Measurements from ENCODE around the gene CDK3.

CDK3 gene

DNA sequence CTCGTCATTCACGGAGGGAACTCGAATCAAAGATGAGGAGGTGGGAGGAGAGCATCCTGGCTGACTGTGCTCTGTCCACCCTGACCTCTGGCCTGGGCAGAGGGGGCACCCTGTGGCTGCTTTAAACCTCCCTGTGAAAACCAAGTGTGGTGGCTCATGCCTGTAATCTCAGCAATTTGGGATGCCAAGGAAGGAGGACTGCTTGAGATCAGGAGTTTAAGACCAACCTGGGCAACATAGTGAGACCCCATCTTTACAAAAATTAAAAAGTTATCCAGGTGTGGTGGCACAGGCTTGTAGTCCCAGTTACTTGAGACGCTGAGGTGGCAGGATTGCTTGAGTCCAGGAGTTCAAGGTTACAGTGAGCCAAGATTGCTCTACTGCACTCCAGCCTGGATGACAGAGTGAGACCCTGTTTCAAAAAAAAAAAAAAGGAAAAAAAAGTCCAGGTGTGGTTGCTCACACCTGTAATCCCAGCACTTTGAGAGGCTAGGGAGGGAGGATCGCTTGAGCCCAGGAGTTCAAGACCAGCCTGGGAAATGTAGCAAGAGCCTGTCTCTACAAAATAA is 5.8 kb upstream of the CDK3 start:
- no peak for DNase-seq

DNA sequence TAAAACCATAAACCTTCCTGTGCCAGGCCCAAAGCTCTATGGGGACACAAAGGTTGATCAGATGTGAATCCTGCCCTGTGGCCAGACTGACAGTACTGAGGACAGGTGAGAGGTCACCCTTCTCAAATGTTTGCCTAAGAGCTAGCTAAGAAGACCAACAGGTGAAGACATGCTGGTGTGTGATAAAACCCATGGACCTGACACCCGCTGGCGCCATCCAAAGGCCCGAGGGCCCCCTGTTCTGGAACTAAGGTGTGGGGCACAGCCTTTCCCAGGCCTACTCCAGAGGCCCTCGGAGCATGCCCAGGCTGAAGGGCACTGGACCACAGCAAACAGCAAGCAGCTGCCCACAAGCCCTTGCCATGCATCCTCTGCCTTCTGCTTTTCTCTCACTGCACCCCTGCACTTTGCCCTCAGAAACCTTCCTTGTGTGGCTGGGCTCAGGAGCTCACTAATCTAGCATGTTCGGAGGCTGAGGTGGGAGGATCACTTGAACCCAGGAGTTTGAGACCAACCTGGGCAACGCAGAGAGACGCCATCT is 5.2 kb upstream of the CDK3 start:
- DNase-seq = no peak

DNA sequence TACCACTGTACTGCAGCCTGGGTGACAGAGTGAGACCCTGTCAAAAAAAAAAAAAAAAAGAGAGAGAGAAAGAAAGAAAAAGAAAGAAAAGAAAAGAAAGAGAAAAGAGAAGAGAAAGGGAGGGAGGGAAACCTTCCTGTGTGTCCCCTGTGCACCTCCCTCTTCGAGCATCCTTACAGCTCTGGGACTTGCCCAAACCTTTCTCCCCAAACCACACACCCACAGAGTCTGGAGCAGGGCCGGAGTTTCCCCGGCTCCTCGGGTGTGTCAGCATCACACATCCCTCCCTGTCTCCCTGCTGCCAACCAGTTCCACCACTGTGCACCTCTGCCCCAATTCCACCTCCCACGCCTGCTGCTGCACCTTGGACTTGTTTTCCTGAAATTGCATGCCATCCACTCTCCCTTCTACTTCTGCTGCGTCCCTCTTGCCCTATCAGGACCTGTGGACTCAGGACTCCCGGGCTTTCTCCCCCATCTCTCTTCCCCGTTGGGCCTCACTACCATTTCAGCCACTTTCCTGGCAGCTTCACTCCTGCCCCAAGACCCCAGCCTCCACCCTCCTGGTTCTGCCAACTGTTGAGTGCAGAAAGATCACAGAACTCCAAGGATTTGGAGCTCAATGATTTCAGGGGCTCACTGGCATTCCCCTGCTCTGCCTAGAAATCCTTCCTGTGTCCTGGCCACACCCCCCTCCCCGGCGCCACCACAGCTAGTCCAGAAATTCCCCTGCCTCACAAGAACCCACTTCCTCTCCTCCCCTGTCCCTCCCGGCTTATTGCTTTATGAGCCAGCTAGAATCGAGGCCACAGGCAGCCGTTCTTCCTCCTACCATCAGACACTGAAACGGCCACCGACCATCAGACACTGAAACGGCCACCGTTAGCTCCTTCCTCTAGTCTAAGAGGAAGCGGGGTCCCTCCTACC is 3.7 kb upstream of the CDK3 start:
- DNase-seq = peak; percentile 11 to 33

DNA sequence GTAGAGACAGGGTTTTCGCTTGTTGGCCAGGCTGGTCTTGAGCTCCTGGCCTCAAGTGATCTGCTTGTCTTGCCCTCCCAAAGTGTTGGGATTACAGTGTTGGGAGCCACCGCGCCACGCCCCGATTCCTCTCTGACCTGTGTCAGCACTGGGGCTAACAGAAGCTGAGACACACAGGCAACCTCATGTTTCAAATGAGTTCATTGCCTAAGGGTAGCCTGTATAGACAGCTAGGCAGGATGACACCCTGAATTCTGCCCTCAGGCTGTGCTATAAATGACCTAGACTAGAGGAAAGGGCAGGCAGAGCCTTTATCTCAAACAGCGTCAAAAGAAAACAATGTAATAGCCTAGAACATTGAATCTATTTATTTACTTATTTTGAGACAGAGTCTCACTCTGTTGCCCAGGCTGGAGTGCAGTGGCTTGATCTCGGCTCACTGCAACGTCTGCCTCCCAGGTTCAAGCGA is 2.3 kb upstream of the CDK3 start:
- no peak for DNase-seq

DNA sequence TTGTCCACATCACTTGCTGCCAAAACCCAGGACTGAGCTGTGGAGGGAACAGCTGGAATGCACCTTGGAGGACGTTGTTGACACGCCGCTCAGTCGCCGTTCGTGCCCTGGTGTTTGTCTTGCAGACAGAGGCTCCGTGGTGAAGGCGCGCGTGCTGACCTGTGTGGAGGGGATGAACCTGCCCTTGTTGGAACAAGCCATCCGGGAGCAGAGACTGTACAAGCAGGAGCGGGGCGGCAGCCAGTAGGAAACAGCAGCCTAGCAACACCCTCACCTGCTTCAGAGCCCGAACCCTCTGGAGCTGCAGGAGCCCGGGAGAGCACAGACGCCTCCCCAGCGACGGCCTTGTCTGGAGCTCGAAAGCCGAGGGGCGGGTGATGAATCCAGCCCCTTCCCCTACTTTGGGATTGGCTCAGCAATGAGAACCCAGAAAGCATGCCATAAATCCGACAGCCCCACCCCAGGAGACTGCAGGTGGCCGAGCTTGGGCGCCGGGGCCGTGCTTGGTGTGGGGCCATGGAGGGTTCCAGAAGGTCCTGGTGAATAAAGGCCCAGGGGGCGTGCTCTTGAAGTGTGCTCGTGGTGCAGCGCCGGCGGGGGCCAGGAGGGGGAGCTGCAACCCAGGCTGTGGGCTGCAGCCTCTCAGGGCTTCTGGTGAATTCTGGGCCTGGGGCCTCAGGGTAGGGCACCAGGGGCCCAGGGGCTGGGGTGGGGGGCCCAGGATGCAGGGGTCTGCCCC is 470 bp upstream of the CDK3 start:
- DNase-seq = peak; percentile 21 to 65

DNA sequence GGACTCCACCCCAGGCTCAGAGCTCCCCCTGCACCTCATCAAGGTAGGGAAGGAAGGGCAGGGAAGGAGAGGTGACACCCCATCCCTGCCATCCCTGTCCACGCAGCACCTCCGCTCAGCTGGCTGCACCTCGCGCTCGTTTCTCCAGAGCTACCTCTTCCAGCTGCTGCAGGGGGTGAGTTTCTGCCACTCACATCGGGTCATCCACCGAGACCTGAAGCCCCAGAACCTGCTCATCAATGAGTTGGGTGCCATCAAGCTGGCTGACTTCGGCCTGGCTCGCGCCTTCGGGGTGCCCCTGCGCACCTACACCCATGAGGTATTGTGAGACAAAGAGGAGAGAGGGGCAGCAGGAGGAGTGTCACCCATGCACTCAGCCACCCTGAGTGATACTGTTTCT is 1.4 kb downstream of the CDK3 start:
- no peak for DNase-seq

DNA sequence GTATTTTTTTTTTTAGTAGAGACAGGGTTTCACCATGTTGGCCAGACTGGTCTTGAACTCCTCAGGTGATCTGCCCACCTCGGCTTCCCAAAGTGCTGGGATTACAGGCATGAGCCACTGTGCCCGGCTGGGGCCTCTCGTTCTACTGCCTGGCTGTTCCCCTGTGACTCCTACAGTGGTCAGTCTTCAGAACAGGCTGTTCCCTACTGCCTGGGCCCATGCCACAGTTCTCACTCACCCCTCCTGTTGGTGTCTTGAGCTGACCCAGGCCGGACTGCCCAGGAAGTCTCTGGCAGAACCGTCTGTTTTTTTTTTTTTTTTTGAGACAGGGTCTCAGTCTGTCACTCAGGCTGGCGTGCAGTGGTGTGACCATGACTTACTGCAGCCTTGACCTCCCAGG is 3.3 kb downstream of the CDK3 start:
- DNase-seq = no peak

DNA sequence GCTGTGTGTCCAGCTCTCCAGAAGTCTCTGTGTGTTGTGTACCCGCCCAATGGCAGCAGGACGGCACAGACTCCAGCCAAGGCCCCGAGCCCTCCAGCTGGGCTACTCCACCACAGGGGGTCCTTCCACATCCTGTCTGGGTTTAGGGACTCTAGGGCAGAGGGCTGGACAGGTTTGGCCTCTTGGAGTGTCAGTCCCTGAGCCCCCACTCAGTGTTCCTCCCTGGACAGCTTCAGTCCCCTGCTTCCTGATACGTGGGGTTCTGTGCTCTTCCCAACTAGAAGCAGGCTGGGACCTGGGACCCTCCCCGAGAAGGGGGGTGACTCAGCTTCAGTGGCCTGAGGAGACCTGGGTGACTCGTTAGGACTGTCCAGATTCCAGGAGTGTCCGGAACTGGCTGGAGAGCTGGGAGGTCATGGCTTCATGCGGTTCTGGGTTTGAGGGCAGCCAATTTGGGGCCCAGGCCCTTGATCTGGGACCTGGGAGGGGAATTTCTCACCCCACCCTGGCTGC is 4.2 kb downstream of the CDK3 start:
- no peak for DNase-seq

DNA sequence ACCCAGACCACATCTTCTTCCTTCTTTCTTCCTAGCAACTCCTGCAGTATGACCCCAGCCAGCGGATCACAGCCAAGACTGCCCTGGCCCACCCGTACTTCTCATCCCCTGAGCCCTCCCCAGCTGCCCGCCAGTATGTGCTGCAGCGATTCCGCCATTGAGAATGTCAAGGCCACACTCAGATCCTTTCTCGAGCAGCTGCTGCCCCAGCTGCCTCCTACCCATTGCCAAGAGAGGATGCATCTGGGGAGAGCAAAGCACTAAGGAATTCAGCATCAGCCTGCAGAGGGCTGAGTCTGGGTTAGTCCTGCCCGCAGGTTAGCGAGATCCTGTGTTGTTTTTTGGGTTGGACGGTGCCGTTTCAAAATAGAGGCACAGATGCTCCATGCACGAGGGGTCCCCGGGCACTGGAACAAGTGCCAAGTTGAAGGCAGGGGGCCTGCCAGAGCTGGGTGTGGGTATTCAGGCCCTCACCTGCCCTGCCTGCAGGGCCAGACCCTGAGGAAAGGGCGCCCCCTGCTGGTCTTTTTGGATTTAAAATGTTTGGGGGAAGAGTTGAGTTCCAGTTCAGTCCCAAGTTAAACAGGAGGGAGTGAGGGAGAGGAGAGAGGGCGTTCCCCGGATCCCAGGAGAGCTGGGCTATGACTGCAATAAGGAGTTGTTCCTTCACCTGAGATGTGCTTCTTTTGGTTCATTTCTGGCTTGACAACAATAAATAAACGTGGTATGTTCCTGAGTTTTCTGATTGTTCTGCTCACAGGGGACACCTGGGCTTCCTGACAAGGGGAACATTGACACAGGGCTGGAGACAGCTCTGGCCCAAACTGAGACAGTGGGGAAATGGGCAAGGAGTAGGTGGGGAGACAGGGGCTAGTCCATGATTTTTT is 4.9 kb downstream of the CDK3 start:
- DNase-seq = peak; percentile 61 to 81

DNA sequence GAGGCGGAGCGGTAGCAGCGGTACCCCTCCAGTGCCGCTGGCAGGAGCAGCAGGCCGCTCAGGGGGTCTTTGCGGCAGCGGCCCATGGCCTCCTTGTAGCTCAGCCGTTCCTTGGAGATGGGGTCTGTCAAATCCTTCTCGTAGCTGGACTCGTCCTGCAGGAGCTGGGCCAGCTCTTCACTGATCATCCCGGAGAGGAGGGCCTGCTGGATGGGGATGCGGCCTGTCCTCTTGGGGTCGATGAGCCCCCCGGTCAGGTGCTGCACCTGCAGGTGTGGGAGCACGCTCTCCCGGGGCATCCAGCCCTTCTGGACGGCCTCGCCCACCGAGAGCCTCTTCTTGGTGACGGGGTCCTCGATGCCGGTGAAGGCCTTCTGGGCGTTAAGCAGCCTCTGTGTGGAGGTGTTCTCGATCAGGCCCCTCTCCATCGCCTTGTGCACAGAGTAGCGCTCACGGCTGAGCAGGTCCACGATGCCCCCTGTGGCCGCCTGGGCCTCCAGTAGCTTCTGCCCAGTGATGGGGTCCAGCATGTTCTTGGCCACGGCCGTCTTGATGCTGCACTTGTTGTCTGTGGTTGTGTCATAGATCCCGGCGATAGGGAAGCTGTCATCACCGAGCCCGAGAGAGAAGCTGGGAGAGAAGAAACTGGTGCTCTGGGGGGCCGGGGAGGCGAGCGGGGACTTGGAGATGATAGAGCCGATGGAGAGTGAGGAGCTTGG is 6.6 kb downstream of the CDK3 start:
- DNase-seq = no peak

DNA sequence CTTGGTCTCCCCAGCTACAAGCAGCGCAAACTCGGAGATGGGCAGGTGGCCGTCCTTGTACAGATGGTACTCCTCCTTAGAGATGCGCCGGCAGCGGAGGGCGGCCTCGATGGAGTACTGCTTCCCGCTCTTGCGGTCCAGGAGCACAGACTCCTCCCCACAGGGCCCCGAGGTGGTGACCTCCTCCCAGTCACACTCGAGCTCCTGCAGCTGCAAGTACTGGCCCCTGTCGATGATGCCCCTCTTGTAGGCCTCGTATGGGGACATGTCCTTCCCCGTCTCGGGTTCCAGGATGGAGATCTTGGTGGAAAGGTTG is 7.2 kb downstream of the CDK3 start:
- no peak for DNase-seq

DNA sequence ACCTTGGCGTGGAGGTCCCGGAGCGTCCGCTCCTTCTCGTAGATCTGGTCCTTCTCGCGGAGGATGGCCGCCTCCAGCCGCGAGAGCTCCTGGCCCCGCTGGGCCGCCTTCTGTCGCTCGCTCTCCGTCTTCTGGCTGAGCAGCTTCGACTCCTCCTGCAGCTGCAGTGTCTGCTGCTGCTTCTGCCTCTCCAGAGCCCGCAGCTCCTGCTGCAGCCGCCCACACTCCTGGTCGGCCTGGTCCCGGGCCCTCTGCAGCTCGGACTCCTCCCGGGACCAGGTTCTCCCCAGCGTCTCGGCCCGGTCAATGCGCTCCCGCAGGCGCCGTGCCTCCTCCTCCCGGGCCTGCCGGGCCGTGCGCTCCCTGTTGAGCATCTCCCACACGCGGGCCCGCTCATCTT is 7.6 kb downstream of the CDK3 start:
- DNase-seq = no peak

DNA sequence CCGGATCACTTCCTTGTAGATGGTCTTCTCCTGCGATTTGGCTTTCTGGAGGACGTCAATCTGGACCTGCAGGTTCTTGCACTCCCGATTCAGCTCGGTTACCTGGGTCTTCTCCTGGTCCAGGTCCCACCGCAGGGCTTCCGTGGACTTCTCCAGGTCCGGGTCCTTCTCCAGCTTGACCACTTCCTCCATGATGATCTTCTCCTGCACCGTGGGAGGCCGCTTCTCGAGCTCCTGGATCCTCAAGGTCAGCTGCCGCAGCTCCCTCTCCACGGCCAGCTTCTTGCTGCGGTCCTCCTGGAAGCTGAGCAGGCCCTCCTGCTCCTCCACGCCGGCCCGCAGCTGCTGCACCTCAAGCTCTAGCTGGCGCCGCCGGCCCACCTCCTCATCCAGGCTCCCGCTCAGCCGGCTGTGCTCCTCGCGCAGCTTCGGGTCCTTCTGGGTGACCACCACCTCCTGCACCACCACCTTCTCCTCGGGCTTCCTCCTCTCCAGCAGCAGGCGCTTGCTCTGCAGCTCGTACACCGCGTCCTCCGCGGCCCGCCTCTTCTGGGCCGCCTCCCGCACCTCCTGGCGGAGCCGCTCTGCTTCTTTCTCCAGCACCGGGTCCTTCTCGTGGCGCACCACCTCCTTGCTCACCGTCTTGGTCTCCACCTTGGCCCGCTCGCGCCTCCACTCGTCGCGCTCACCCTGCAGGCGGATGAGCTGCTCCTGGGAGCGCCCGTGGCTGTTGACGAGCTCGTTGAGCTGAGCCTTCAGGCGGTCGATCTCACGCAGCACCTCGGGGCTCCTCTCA is 8.2 kb downstream of the CDK3 start:
- DNase-seq = no peak

DNA sequence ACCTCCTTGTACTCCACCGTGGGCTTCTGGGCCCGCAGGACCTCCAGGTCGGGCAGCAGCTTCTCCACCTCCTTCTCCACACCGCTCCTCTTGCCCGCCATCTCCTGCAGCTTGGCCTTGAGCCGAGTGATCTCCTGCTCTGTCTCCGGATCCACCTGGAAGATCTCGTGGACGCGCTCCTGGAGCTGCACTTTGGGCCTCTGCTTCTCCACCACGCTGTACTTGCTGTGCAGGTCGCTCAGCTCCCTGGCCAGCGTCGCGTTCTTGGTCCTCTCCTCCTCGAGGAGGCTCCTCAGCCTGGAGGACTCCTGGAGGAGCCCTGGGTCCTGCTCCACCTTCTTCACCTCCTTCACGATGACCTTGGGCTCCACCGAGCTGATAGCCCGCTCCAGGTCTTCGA is 8.8 kb downstream of the CDK3 start:
- no peak for DNase-seq

DNA sequence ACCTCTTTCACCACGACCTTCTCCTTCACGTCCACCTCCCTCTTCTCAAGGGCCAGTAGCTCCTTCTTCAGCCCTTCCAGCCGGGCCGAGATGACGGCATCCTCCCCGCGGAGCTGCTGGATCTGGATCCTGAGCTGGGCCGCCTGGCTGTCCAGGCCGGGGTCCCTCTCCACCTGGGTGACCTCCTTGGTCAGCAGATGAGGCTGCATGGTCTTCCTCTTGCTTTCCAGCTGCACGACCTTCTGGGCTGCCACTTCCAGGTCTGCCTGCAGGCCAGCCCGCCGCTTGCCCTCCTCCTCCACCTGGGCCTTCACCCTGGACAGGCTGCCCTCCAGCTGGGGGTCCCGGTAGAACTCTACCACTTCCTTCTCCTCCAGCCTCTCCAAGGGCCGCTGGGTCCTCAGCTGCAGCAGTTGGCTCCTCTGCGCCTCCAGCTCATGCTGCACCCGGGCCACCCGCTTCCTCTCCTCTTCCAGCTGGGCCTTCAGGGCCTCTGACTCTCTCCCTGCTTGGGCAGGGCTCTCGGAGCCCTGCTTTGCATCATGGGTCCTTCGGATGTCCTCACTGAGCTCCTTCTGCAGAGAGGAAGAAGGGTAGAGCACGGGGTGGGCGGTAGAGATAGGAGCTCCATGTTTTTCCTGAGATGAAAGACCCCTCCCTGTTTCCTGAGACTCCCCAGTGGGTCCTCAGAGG is 9.5 kb downstream of the CDK3 start:
- no peak for DNase-seq

DNA sequence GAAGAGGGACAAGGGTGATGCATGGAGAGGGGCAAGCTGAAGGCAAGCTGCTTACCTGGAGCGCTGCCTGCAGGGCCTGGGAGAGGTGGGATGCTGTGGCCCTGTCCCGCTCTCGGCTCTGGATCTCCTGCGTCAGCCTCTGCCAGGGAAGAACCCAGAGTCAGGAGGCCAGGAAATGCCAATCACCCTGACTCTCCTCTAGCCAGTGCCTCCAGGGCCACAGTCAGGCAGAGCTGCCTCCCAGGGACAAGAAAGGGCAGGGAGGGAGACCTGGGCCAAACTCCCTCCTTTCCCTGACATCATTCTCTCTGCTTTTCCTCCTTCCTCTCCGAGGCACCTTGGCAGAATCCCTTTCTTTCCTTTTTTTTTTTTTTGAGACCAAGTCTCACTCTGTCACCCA is 11.3 kb downstream of the CDK3 start:
- no peak for DNase-seq

DNA sequence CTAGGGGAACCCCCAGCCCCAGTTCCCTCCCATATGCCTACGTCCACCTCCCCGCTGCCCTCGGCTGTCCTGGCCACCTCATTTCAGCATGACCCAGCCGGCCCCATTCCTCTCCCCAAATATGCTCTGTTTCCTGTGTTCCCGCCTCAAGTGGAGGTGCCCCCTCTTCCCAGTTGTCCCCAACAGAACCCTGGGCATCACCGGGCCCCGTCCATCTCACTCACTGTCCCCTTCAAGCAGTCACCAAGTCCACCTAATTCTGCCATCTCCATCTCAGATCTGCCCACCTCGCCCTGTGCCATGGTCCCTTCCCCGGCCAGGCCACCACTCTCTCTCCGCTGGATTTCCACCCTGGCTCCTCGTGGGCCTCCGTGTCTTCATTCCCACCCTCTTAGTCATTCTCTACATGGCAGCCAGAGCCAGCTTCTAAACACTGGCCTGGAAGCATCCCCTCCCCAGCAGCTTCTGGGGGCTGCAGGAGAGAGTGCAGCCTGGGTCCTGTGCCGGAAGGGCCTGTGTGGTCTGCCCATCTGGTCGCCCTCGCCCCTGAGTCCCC is 12.8 kb downstream of the CDK3 start:
- no peak for DNase-seq

DNA sequence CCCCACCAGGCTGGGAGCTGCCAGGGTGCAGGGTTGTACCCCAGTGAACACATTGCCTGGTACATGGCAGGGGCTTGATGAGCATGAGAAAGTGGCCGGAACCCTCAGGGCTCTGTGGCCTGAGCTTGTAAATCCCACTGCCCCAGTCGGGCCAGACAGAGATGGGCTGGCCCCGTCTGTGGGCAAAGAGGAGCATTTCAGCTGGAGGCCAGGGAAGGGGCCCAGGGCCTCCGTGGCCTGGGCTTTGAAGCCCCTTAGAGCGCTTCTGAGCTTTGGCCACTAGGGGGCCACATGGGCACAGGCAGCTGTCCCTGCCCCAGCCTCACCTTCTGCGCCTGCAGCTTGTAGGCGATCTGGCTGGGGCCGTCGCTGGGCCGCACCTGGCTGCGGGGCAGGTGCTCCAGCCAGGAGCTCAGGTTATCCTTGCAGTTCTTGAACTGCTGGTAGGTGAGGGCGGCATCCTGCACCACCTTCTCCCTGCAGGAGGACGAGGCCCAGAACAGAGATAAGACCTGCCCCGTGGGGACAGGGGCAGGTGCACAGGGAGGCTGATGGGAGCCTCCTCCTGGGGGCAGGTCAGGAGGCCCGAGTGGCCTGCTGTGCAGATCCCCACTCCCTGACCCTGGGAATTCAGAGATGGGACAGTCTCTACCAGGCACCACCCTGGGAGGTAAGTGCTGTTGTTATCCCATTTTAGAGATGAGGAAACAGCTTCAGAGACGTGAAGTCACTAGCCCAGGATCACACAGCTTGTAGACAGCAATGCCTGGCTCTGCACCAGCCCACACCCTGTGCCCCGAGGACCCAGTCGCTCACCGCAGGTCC is 13.7 kb downstream of the CDK3 start:
- DNase-seq = peak; percentile 69 to 70

DNA sequence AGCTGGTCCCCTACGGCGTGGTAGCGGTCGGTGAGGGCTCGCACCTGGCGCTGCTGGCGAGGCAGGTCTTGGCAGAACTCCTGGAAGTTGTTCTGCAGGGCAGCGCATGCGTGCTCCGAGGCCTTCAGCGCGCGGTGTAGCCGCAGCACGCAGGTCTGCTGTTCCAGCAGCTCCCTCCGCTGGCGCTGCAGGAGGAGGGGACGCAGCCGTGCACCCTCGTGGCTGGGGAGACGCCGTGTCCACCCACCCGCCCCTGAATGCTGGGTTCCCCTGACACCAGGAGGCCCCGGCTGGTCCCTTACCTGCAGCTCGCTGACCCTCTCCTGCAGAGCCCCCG is 14.2 kb downstream of the CDK3 start:
- no peak for DNase-seq
